ENCODE data around the gene HRAS.

The HRAS gene

DNA sequence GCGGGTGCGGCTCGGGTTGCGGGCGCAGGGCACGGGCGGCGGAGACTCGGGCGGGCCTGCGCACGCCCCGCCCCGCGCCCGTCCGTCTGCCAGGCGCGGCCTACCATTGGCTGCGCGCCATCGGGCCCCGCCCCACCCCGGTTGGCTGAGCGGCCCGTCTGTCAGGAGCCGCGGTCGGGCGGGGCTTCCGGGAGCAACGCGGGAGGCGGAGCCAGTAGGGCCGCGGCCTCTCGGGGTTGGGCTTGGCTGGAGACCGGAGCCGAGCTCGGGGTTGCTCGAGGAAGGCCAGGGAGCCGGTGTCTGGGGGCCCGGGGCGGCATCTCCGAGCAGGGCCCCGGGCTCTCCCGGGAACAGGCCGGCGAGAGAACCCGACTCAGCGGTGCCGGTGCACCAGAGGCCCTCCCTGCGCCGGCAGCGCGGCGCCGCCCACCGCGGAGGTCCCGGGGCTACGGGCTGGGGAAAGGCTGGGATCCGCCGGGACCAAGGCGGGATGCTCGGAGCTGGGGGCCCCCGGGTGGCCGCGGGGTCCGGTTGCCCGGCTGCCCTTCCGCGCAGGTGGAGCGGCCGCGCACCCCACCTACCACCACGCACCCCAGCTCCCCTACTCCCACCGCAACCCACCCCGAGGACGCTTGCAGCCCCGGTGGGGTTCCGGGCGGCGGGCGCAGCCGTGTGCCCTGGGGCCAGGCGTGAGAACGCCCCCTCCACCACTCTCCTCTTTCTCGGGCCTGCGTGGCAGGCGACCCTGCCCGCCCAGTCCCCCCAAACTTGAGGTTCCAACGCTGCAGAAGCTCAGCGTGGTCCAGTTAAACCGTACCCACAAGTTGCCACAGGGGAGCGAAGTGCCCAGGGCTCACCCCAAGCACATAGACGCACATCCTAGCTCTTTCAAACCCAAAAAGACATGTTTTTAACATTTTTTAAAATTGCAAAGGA lies at the start of gene HRAS:
Gene HRAS, minus strand, starts transcription at position 58 of the 936 bp plus-strand sequence.
- Histone ChIP-seq H3K27me3 (ENCODE audit: control insufficient read depth, insufficient read depth, low read length) (peaks cover 4% of the 10 kb centered on the region), H3K27ac (ENCODE audit: low read depth, low read length) (peak within 1 kb of the TSS; percentile 32), H3K4me3 (ENCODE audit: low read length) (peak within 1 kb of the TSS; percentile 78), H3K9ac (ENCODE audit: low read length) (peak within 1 kb of the TSS; percentile 49), H3K4me1 (ENCODE audit: control insufficient read depth, insufficient read depth, low read length) (peaks cover 7% of the 10 kb centered on the region), H3K36me3 (ENCODE audit: control insufficient read depth, insufficient read depth, low read length) (peaks cover 12% of the 10 kb centered on the region)

DNA sequence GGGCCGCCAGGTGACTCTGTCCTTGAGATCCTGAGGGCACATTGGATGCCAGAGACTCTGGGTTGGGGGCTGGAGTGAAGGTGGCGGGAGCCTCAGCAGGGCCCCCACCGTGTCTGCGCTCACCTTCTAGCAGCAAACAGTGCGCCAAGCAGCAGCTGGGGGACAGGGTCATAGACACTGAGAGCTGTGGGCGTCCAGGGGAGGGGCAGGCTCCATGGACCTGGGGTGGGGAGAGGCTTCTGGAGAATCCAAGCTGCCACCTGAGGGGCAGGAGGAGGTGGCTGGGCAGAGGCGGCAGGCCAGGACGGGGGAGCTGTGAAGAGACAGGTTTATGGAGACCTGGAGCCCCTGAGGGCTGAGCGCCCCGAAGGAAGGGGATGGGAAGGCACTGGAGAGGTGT lies 48.9 kb upstream of the HRAS start:
- H3K27me3 ChIP-seq (ENCODE audit: control insufficient read depth, insufficient read depth, low read length), result no peaks in the 10 kb centered on the region
- peaks cover 2% of the 10 kb centered on the region for H3K4me1 ChIP-seq (ENCODE audit: control insufficient read depth, insufficient read depth, low read length)
- no peak overlapping the region for H3K27ac ChIP-seq (ENCODE audit: low read depth, low read length)
- peaks cover 25% of the 10 kb centered on the region for H3K36me3 ChIP-seq (ENCODE audit: control insufficient read depth, insufficient read depth, low read length)
- H3K9ac ChIP-seq (ENCODE audit: low read length), result no peak overlapping the region
- H3K4me3 ChIP-seq (ENCODE audit: low read length), result no peak overlapping the region

DNA sequence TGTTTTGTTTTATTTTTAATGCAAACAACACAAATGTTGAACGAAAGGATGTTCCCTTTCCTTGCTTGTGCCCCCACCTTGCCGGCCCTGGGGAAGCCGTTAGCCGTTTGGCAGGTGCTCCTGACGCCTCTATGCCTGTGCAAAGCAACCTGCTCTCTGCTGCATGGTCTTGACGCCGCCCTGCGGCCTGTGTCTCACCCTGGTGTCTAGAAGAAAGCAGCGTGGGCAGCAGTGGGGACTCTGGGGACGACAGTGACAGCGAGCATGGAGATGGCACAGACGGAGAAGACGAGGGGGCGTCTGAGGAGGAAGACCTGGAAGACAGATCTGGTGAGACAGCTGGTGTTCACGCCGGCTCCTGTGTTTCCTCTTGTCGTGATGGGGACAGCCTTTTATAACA lies 46.4 kb upstream of the HRAS start:
- Histone ChIP-seq H3K27me3 (ENCODE audit: control insufficient read depth, insufficient read depth, low read length) (no peaks in the 10 kb centered on the region), H3K4me1 (ENCODE audit: control insufficient read depth, insufficient read depth, low read length) (peaks cover 12% of the 10 kb centered on the region), H3K36me3 (ENCODE audit: control insufficient read depth, insufficient read depth, low read length) (peaks cover 16% of the 10 kb centered on the region), H3K27ac (ENCODE audit: low read depth, low read length) (no peak overlapping the region), H3K9ac (ENCODE audit: low read length) (no peak overlapping the region), H3K4me3 (ENCODE audit: low read length) (no peak overlapping the region)

DNA sequence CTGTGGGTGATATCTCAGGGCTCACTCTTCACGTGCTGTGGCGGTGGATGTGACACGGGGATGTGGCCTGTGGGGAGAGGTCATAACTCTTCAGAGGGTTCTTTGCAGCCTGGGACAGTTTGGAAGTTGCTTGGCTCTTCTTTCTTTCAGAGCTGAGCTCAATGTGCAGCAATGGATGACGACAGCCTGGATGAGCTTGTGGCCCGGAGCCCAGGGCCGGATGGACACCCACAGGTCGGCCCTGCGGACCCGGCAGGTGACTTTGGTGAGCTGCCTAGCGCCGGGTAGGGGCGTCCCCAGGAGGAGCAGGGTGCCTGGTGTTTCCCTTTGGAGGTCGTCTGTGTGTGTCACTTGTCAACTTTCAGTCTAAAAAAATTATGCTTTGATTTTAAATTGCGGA lies 46.0 kb upstream of the HRAS start:
- H3K27me3 ChIP-seq (ENCODE audit: control insufficient read depth, insufficient read depth, low read length), result no peaks in the 10 kb centered on the region
- no peak overlapping the region for H3K4me3 ChIP-seq (ENCODE audit: low read length)
- no peak overlapping the region for H3K27ac ChIP-seq (ENCODE audit: low read depth, low read length)
- peaks cover 15% of the 10 kb centered on the region for H3K36me3 ChIP-seq (ENCODE audit: control insufficient read depth, insufficient read depth, low read length)
- H3K4me1 ChIP-seq (ENCODE audit: control insufficient read depth, insufficient read depth, low read length), result peaks cover 12% of the 10 kb centered on the region
- no peak overlapping the region for H3K9ac ChIP-seq (ENCODE audit: low read length)

DNA sequence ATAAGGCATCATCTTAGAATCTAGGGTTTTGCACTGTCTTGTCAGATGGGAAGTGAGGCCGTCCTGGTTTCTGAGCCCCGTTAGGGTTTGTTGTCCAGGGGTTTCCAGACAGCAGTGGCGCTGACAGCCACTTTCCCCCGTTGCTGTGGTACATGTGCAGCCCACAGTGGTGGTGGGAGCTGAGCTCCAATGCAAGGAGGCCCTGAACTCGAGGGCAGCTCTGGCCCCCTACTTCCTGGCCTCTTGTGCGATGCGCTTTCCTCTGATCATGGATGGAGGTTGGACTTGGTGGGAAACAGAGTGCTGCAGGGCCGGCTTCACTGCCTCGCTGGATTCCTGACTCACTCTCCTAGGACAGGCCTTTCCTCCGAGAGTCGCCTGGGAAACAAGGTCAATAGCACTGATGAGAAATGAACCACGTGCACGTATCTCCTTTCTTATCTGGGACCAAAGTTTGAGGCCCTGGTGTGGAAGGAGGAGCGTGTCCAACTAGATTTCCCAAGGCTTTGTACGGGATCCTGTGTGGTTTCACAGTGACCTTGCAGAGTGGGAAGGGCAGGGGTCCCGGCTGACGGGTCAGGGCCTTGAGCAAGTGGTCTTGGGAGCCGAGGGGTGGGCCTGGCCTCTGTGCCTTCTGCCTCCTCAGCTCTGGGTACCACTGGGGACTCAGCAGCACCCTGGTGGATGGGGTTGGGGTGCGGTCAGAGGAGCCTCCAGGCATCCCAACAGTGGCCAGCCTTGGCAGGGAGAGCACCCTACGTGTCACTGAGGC lies 44.6 kb upstream of the HRAS start:
- Histone ChIP-seq H3K9ac (ENCODE audit: low read length) (no peak overlapping the region), H3K27me3 (ENCODE audit: control insufficient read depth, insufficient read depth, low read length) (no peaks in the 10 kb centered on the region), H3K4me1 (ENCODE audit: control insufficient read depth, insufficient read depth, low read length) (peaks cover 12% of the 10 kb centered on the region), H3K4me3 (ENCODE audit: low read length) (no peak overlapping the region), H3K27ac (ENCODE audit: low read depth, low read length) (no peak overlapping the region), H3K36me3 (ENCODE audit: control insufficient read depth, insufficient read depth, low read length) (peaks cover 15% of the 10 kb centered on the region)

DNA sequence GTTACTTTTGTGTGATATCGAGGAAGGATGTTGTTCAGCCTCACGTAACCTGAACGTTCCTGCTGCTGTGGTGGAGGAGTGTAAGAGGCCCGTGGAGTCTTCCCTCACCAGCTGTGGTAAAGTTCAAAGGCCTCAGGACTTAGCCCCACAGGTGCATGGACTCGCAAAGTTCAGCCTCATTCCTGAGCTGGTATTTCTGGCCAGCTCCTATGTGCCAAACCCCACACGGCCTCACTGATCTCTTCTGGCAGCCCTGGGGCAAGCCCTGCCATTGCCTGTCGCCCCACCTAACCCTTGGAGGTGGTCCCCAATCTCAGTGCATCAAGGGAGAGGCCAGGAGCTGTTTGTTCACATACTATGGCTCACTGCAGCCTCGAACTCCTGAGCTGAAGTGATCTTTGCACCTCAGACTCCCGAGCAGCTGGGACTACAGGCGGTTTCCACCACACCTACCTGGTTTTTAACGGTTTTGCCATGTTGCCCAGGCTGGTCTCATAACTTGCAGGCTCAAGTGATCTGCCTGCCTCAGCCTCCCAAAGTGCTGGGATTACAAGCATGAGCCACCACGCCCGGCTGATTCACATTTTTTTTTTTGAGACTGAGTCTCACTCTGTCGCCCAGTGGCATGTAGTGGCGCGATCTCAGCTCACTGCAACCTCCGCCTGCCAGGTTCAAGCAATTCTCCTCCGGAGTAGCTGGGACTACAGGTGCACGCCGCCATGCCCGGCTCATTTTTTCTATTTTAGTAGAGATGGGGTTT lies 43.1 kb upstream of the HRAS start:
- peaks cover 12% of the 10 kb centered on the region for H3K4me1 ChIP-seq (ENCODE audit: control insufficient read depth, insufficient read depth, low read length)

DNA sequence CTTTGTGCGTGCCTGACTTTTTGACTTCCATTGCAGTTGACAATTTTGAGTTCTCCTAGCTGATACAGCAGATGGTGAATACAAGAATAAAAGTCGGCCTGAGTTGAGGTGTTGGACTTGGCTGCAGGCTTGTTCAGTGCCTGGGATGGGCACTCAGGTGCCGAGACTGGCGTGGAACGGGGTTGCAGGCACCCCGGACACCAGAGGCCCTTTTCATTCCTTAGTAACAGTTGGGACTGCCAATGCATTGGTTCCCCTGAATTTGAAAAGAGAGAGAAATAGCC lies 42.2 kb upstream of the HRAS start:
- Histone ChIP-seq H3K27me3 (ENCODE audit: control insufficient read depth, insufficient read depth, low read length) (peaks cover 2% of the 10 kb centered on the region), H3K4me1 (ENCODE audit: control insufficient read depth, insufficient read depth, low read length) (peaks cover 12% of the 10 kb centered on the region), H3K36me3 (ENCODE audit: control insufficient read depth, insufficient read depth, low read length) (peaks cover 4% of the 10 kb centered on the region), H3K27ac (ENCODE audit: low read depth, low read length) (no peak overlapping the region), H3K9ac (ENCODE audit: low read length) (peak overlapping the region; percentile 67), H3K4me3 (ENCODE audit: low read length) (peak overlapping the region; percentile 92)

More for the DNA sequence above, 43.1 kb upstream of the HRAS start:
- Histone ChIP-seq H3K4me3 (ENCODE audit: low read length) (no peak overlapping the region), H3K27ac (ENCODE audit: low read depth, low read length) (no peak overlapping the region), H3K9ac (ENCODE audit: low read length) (no peak overlapping the region), H3K27me3 (ENCODE audit: control insufficient read depth, insufficient read depth, low read length) (no peaks in the 10 kb centered on the region), H3K36me3 (ENCODE audit: control insufficient read depth, insufficient read depth, low read length) (peaks cover 7% of the 10 kb centered on the region)

DNA sequence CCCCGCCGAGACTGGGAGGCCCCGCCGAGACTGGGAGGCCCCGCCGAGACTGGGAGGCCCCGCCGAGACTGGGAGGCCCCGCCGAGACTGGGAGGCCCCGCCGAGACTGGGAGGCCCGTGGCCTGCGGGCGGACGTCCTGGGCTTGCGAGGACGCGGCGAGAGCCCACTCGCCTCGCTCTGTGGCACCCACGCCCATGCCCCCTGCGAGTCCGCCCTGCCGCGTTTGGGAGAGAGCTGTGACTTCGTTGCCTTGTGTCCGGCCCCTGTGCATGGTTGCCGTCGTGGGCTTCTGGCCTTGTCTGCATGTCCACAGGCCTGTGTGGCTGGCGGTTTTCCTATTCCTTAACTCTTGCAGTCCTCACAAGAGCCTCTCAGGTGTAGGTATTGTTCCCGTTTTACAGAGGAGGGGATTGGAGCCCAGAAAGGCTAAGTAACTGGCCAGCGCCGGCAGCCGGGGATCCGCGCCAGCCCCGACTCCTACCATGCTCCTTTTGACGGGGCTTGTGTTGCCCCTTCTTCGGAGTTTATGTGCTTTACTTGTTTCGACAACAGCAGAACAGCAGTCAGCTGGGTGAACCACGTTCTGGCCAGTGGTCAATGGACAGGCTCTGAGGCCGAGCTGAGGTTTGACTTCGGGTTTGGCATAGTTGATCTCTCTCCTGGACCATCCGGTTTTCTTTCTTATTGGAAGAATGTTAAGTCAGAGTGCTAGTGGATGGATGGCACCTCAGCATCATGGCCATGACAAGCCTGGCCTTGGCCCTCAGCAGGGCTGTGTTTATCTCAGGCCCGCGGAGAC lies 41.6 kb upstream of the HRAS start:
- peaks cover 4% of the 10 kb centered on the region for H3K36me3 ChIP-seq (ENCODE audit: control insufficient read depth, insufficient read depth, low read length)
- peak overlapping the region; percentile 92 for H3K4me3 ChIP-seq (ENCODE audit: low read length)
- peak overlapping the region; percentile 67 for H3K9ac ChIP-seq (ENCODE audit: low read length)
- H3K27ac ChIP-seq (ENCODE audit: low read depth, low read length), result peak overlapping the region; percentile 68
- peaks cover 2% of the 10 kb centered on the region for H3K27me3 ChIP-seq (ENCODE audit: control insufficient read depth, insufficient read depth, low read length)
- peaks cover 12% of the 10 kb centered on the region for H3K4me1 ChIP-seq (ENCODE audit: control insufficient read depth, insufficient read depth, low read length)

DNA sequence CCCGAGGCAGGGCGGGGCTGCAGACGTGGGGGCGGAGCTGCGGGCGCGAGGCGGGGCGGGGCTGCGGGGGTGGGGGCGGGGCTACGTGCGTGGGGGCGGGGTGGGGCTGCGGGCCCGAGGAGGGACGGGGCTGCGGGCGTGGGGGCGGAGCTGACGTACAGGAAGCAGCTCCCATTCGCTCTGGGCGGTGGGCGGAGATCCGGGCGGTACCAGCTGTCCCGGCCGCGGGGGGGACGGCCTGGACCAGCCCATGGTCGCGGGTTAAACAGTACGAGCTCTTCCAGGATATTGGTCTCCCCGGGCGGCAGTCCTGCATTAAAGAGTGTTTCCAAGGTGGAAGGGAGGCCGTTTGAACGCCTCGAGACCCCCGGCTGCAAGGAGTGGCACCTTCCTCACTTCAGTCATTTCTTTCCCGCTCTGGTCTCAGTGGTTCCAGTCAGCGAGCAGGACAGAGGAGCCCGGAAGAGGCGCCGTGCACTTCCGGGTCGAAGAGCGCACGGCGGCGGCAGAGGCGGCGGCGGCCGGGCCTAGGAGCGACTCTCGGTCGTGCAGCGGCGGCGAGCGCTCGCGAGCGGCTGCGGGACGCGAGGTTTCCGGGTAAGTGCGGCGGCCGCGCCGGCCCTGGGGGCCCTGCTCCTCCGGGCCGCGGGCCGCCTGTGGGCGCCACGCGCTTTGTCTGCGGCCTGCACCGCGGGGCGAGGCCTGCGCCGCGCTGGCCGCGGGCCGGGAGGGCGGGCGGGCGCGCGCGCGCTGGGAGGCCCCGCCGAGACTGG lies 40.8 kb upstream of the HRAS start, which contains the start of gene PHRF1:
Gene PHRF1, plus strand, starts transcription at position 475 of the 773 bp plus-strand sequence. CDS start 5,043 bp downstream, outside the sequence.
- H3K4me3 ChIP-seq (ENCODE audit: low read length), result peak within 1 kb of the TSS; percentile 92
- no peaks in the 10 kb centered on the region for H3K36me3 ChIP-seq (ENCODE audit: control insufficient read depth, insufficient read depth, low read length)
- H3K4me1 ChIP-seq (ENCODE audit: control insufficient read depth, insufficient read depth, low read length), result peaks cover 12% of the 10 kb centered on the region
- peak within 1 kb of the TSS; percentile 67 for H3K9ac ChIP-seq (ENCODE audit: low read length)
- H3K27me3 ChIP-seq (ENCODE audit: control insufficient read depth, insufficient read depth, low read length), result peaks cover 2% of the 10 kb centered on the region
- peak within 1 kb of the TSS; percentile 76 for H3K27ac ChIP-seq (ENCODE audit: low read depth, low read length)

DNA sequence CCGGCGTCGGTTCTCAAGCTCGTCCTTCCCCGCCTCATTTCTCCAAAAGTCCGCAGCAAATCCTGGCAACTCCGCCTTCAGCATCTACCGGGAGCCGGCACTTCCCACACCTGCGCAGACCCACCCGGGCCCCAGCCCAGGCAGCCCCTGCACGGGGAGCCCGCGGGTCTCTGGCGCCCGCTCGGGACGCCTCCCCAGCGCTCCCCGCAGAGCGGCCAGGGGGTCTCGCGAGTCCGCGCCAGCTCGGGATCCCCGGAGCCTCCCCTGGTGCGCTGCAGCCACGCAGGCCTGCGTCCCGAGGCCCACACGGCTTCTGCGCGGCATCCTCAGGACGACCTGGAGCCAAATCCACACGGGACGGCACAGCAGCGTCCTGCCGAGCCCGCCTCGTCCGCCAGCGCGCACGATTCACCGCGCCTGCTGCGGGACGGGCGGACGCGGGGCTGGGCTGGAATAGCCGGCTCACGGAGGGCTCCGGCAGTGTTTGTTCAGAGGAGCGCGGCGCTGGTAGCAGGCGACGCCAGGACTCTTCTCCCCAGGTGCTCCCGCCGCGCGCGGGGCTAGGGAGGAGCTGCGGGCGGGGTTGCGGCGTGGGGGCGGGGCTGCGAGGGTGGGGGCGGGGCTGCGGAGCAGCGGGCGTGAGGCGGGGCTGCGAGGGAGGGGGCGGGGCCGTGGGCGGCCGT lies 40.1 kb upstream of the HRAS start:
- Histone ChIP-seq H3K4me3 (ENCODE audit: low read length) (peak overlapping the region; percentile 74), H3K9ac (ENCODE audit: low read length) (no peak overlapping the region), H3K36me3 (ENCODE audit: control insufficient read depth, insufficient read depth, low read length) (no peaks in the 10 kb centered on the region), H3K27me3 (ENCODE audit: control insufficient read depth, insufficient read depth, low read length) (peaks cover 2% of the 10 kb centered on the region), H3K27ac (ENCODE audit: low read depth, low read length) (no peak overlapping the region), H3K4me1 (ENCODE audit: control insufficient read depth, insufficient read depth, low read length) (peaks cover 12% of the 10 kb centered on the region)

Measured in rectal smooth muscle tissue (tissue), 1 donor.